ENCODE data around the gene TSSK1B. TPM values are rescaled to one million over a fixed set of nuclear protein-coding genes. Genes with fewer than 3 reads are reported as not detected.
"Not testable (repeated sequence)": the region's sequence is repeated elsewhere in the genome, so short reads cannot be mapped to it uniquely, and the experiment has no call there.

The TSSK1B gene
- total RNA-seq, 1 donor, result 0.10 TPM

DNA sequence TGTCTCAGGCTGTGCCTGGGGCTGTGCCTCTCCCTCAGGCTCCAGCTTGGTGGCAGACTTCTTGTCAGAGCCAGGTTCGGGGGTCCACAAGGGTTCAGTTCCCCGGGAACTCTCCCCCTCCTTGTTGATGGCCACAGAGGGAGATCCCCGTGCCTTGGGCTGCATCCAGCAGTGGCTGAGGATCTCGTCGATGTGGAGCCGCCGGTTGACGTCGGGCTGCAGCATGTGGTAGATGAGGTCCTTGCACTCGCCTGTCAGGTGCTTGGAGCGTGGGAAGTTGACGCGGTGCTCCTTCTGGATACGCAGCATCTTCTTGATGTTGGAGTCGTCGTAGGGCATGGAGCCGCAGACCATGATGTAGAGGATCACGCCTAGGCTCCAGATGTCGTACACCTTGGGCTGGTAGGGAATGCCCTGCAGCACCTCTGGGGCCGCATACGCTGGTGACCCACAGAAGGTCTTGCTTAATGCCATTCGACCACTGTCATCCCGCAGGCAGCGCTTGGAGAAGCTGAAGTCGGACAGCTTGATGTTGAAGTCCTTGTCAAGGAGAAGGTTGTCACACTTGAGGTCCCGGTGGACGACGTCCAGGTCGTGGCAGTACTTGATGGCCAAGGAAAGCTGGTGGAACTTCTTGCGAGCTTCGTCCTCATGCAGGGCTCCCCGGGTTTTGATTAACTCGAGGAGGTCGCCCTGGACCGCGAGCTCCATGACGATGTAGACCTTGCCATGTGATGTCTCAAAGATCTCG, 752 bp downstream of the TSSK1B start:
- Histone ChIP-seq H3K9me3 (ENCODE audit: low read depth, low read length) (no peaks in the 10 kb centered on the region), H3K4me3 (ENCODE audit: low read length) (no peak overlapping the region), H3K4me1 (ENCODE audit: insufficient read depth, low read length) (no peaks in the 10 kb centered on the region), H3K27me3 (ENCODE audit: insufficient read depth, low read length) (no peaks in the 10 kb centered on the region)

GRCh38 chr5:113433071-113433470, 1.7 kb downstream of the TSSK1B start:
- H3K27me3 ChIP-seq (ENCODE audit: insufficient read depth, low read length), result no peaks in the 10 kb centered on the region
- no peaks in the 10 kb centered on the region for H3K9me3 ChIP-seq (ENCODE audit: low read depth, low read length)
- H3K4me1 ChIP-seq (ENCODE audit: insufficient read depth, low read length), result no peaks in the 10 kb centered on the region
- H3K4me3 ChIP-seq (ENCODE audit: low read length), result no peak overlapping the region

GRCh38 chr5:113427871-113428574, 6.8 kb downstream of the TSSK1B start:
- H3K4me1 ChIP-seq (ENCODE audit: insufficient read depth, low read length), result no peaks in the 10 kb centered on the region
- no peaks in the 10 kb centered on the region for H3K27me3 ChIP-seq (ENCODE audit: insufficient read depth, low read length)
- no peak overlapping the region for H3K4me3 ChIP-seq (ENCODE audit: low read length)
- no peaks in the 10 kb centered on the region for H3K9me3 ChIP-seq (ENCODE audit: low read depth, low read length)

DNA sequence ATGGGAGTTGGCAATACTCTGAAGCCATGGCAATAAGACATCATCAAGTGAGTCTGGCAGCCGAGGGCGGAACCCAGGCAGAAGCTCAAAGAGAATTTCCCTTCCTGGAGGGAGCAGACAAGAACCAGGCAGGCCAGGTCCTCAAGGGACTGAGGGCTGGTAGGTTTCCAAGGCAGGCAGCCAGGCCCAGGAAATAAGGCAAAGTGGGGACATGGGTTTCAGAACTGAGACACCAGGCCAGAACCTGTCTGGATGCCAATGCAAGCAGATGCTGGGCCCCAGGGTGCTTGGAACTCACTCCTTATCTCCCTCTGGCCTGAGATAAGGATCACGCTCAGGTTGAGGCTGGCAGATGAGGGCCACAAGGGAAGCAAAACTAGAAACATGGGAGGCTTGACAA, 8.9 kb downstream of the TSSK1B start:
- Histone ChIP-seq H3K9me3 (ENCODE audit: low read depth, low read length) (no peaks in the 10 kb centered on the region), H3K4me1 (ENCODE audit: insufficient read depth, low read length) (no peaks in the 10 kb centered on the region), H3K4me3 (ENCODE audit: low read length) (no peak overlapping the region), H3K27me3 (ENCODE audit: insufficient read depth, low read length) (no peaks in the 10 kb centered on the region)

GRCh38 chr5:113421693-113422092, 13.1 kb downstream of the TSSK1B start:
- H3K27me3 ChIP-seq (ENCODE audit: insufficient read depth, low read length), result no peaks in the 10 kb centered on the region
- H3K9me3 ChIP-seq (ENCODE audit: low read depth, low read length), result no peaks in the 10 kb centered on the region
- H3K4me3 ChIP-seq (ENCODE audit: low read length), result no peak overlapping the region
- no peaks in the 10 kb centered on the region for H3K4me1 ChIP-seq (ENCODE audit: insufficient read depth, low read length)

GRCh38 chr5:113405530-113405929, 29.3 kb downstream of the TSSK1B start:
- Histone ChIP-seq H3K4me1 (ENCODE audit: insufficient read depth, low read length) (no peaks in the 10 kb centered on the region), H3K4me3 (ENCODE audit: low read length) (no peak overlapping the region), H3K9me3 (ENCODE audit: low read depth, low read length) (no peaks in the 10 kb centered on the region), H3K27me3 (ENCODE audit: insufficient read depth, low read length) (peaks cover 6% of the 10 kb centered on the region)

DNA sequence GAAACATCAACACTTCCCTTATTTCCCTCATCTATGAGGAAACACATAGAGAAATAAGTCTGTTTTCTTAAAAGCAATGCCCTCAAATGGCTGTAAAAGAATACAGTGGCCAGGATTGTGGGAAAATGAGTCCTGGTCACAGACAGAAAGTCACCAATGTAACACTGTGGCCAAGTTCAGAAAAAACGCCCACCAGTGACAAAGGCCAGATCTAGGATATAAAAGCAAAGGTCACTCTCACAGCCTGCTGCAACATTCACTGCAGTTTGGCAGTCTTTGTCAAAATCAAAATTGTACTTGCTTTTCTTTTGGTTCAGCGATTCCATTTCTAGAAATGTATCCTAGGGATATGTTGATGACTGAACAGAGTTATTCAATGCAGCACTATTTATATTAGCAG, 30.5 kb downstream of the TSSK1B start:
- H3K4me3 ChIP-seq (ENCODE audit: low read length), result no peak overlapping the region
- H3K4me1 ChIP-seq (ENCODE audit: insufficient read depth, low read length), result no peaks in the 10 kb centered on the region
- no peaks in the 10 kb centered on the region for H3K9me3 ChIP-seq (ENCODE audit: low read depth, low read length)
- peaks cover 6% of the 10 kb centered on the region for H3K27me3 ChIP-seq (ENCODE audit: insufficient read depth, low read length)

GRCh38 chr5:113397986-113398385, 36.8 kb downstream of the TSSK1B start:
- not testable (repeated sequence) for H3K27me3 ChIP-seq (ENCODE audit: insufficient read depth, low read length); H3K4me1 ChIP-seq (ENCODE audit: insufficient read depth, low read length); H3K4me3 ChIP-seq (ENCODE audit: low read length); H3K9me3 ChIP-seq (ENCODE audit: low read depth, low read length)

DNA sequence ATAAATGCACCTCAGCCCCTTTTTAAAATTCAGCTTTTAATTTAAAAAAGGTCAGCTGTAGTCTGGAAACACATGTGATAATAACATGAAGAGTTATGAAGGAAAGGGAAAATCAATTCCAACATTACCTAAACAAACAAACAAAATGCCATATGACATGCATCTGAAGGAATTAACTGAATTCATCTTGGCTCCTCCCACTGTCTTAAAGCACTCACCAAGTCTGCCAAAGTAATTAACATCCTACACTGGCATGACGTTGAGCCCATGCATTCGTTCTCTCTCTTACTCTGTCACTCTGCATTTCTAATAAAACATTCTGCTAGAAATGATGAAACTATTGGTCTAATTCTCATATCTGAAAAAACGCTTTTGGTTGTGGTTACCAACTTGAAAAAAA, 37.7 kb downstream of the TSSK1B start:
- H3K9me3 ChIP-seq (ENCODE audit: low read depth, low read length), result no peaks in the 10 kb centered on the region
- no peak overlapping the region for H3K4me3 ChIP-seq (ENCODE audit: low read length)
- peaks cover 4% of the 10 kb centered on the region for H3K27me3 ChIP-seq (ENCODE audit: insufficient read depth, low read length)
- no peaks in the 10 kb centered on the region for H3K4me1 ChIP-seq (ENCODE audit: insufficient read depth, low read length)

DNA sequence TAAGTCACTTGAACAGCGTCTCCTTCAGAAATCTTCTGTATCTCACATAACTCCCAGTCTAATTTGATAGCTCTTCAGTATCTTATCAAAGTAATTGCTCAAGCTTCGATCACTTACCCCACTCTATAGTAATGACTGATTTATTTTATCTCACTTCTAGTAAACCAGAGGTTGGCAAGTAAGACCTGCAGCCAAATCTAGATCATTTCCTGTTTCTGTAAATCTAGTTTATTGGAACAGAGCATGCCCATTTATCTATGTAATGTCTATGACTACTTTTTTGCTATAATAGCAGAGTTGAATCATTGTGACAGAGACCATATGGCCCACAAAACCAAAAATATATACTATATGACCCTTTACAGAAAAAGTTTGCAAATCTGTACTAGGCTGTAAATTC, 40.1 kb downstream of the TSSK1B start:
- Histone ChIP-seq H3K4me1 (ENCODE audit: insufficient read depth, low read length) (no peaks in the 10 kb centered on the region), H3K27me3 (ENCODE audit: insufficient read depth, low read length) (peaks cover 19% of the 10 kb centered on the region), H3K4me3 (ENCODE audit: low read length) (no peak overlapping the region), H3K9me3 (ENCODE audit: low read depth, low read length) (no peaks in the 10 kb centered on the region)

DNA sequence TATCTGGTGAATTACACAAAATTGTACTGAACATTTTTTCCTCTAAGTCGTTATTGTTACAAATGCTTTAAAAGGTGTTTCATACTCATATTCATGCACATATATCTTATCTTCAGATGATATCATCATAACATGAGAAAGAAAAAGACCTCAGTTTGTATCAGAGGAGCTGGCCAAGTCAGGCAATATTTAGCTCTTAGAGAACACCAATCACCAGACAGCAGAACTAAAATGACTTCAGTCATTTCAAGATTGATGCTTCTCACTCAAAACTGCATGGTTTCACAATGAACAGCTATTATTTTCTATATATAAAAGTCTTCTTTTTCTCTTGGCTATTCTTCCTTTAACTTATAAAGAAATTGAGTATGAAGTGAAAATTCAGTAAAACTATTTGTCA, 44.6 kb downstream of the TSSK1B start:
- Histone ChIP-seq H3K27me3 (ENCODE audit: insufficient read depth, low read length) (peaks cover 34% of the 10 kb centered on the region), H3K4me1 (ENCODE audit: insufficient read depth, low read length) (no peaks in the 10 kb centered on the region), H3K4me3 (ENCODE audit: low read length) (no peak overlapping the region), H3K9me3 (ENCODE audit: low read depth, low read length) (no peaks in the 10 kb centered on the region)

GRCh38 chr5:113389116-113389515, 45.7 kb downstream of the TSSK1B start:
- Histone ChIP-seq H3K4me3 (ENCODE audit: low read length) (no peak overlapping the region), H3K27me3 (ENCODE audit: insufficient read depth, low read length) (peaks cover 34% of the 10 kb centered on the region), H3K9me3 (ENCODE audit: low read depth, low read length) (no peaks in the 10 kb centered on the region), H3K4me1 (ENCODE audit: insufficient read depth, low read length) (no peaks in the 10 kb centered on the region)

GRCh38 chr5:113387844-113388243, 46.9 kb downstream of the TSSK1B start:
- Histone ChIP-seq H3K4me1 (ENCODE audit: insufficient read depth, low read length) (no peaks in the 10 kb centered on the region), H3K9me3 (ENCODE audit: low read depth, low read length) (no peaks in the 10 kb centered on the region), H3K4me3 (ENCODE audit: low read length) (no peak overlapping the region), H3K27me3 (ENCODE audit: insufficient read depth, low read length) (peaks cover 35% of the 10 kb centered on the region)

GRCh38 chr5:113384782-113385285, 50.0 kb downstream of the TSSK1B start:
- peaks cover 42% of the 10 kb centered on the region for H3K27me3 ChIP-seq (ENCODE audit: insufficient read depth, low read length)
- H3K9me3 ChIP-seq (ENCODE audit: low read depth, low read length), result no peaks in the 10 kb centered on the region
- no peak overlapping the region for H3K4me3 ChIP-seq (ENCODE audit: low read length)
- no peaks in the 10 kb centered on the region for H3K4me1 ChIP-seq (ENCODE audit: insufficient read depth, low read length)

GRCh38 chr5:113382731-113383130, 52.1 kb downstream of the TSSK1B start:
- no peaks in the 10 kb centered on the region for H3K9me3 ChIP-seq (ENCODE audit: low read depth, low read length)
- H3K4me1 ChIP-seq (ENCODE audit: insufficient read depth, low read length), result peaks cover 14% of the 10 kb centered on the region
- H3K4me3 ChIP-seq (ENCODE audit: low read length), result no peak overlapping the region
- peaks cover 38% of the 10 kb centered on the region for H3K27me3 ChIP-seq (ENCODE audit: insufficient read depth, low read length)
